ENCODE data around the gene ISYNA1.

The ISYNA1 gene

DNA sequence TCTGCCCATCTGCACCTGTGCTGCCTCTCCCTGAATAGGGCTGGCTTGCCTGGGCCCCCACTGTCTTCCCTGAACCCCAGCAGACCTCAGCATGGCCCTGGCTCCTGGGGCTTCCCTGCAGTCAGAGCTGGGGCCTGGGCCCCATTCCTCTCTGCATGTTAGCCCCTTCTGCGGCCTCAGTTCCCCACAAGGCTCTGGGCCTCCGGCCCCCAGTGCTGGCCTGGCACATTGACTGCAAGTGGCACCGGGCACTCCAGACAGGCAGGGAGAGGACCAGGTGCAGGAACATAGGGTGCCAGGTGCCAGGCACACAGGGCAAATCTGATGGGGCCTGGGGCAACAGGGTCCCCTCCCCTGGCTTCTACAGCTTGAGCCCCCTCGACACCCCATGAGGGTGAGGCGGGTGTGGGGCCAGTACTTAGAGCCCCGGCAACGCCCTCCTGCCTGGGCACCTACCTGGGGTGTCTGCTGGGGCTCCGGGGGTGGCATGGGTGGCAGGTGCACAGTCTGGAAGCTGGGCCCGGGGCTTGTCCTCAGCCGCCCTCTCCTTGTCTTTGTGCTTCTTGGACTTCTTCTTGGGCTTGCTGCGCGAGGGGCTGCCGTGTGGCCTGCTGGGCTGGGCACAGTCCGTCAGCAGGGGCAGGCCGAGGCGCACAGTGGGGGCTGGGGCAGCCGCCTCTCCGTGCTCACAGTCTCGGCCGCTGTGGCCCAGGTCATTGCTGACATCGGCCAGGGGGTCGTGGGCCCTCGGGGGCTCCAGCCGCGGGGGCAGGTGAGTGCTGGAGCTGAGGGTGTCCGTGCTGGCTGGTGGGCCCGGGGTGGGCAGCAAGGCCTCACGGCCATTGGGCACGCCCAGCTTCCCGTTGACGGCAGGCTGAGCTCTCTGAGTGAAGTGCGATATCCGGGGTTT, 12.3 kb upstream of the ISYNA1 start:
- H3K36me3 ChIP-seq (replicated peaks): peaks cover 37% of the 10 kb centered on the region
- in situ Hi-C loops (cut with HindIII; ENCODE audit: low pct_ligation_motif_present, low sequenced_read_pairs): no loop called here

DNA sequence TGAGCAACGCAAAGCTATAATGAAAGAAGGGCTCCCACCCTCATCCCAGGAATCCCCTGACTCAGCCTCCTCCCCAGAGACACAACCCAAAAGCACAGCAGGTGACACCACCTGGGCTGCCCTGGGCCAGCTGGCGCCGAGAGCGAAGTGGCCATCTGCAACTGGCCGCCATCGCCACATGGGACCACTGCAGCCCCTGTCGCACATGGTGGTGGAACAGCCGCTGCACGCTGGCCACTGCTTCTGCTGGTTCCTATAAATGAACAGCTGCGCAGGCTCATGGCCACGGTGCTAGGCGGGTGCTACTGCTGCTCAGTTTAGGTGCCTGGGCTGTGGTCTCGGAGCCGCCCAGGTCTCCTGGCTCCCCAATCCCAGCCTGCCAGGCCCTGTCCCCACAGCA, 11.6 kb upstream of the ISYNA1 start:
- in situ Hi-C loops (cut with HindIII; ENCODE audit: low pct_ligation_motif_present, low sequenced_read_pairs): no loop called here
- no peak overlapping the region for H3K4me3 ChIP-seq (ENCODE audit: low read depth, low read length)
- H3K27me3 ChIP-seq (replicated peaks): no peaks in the 10 kb centered on the region
- TF ChIP-seq, protein P1, sequence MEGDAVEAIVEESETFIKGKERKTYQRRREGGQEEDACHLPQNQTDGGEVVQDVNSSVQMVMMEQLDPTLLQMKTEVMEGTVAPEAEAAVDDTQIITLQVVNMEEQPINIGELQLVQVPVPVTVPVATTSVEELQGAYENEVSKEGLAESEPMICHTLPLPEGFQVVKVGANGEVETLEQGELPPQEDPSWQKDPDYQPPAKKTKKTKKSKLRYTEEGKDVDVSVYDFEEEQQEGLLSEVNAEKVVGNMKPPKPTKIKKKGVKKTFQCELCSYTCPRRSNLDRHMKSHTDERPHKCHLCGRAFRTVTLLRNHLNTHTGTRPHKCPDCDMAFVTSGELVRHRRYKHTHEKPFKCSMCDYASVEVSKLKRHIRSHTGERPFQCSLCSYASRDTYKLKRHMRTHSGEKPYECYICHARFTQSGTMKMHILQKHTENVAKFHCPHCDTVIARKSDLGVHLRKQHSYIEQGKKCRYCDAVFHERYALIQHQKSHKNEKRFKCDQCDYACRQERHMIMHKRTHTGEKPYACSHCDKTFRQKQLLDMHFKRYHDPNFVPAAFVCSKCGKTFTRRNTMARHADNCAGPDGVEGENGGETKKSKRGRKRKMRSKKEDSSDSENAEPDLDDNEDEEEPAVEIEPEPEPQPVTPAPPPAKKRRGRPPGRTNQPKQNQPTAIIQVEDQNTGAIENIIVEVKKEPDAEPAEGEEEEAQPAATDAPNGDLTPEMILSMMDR (IDR thresholded peaks at IDR 0.05; ENCODE audit: low read depth, low read length, missing control alignments): no peak
- H3K36me3 ChIP-seq (replicated peaks): peaks cover 42% of the 10 kb centered on the region
- H3K27ac ChIP-seq: no peak overlapping the region
- DNase-seq: no peak

More for the DNA sequence above, 12.3 kb upstream of the ISYNA1 start:
- H3K27me3 ChIP-seq (replicated peaks): no peaks in the 10 kb centered on the region
- no peak for DNase-seq
- TF ChIP-seq, protein P1 (IDR thresholded peaks at IDR 0.05; ENCODE audit: low read depth, low read length, missing control alignments): no peak
- H3K4me3 ChIP-seq (ENCODE audit: low read depth, low read length): no peak overlapping the region
- no peak overlapping the region for H3K27ac ChIP-seq

DNA sequence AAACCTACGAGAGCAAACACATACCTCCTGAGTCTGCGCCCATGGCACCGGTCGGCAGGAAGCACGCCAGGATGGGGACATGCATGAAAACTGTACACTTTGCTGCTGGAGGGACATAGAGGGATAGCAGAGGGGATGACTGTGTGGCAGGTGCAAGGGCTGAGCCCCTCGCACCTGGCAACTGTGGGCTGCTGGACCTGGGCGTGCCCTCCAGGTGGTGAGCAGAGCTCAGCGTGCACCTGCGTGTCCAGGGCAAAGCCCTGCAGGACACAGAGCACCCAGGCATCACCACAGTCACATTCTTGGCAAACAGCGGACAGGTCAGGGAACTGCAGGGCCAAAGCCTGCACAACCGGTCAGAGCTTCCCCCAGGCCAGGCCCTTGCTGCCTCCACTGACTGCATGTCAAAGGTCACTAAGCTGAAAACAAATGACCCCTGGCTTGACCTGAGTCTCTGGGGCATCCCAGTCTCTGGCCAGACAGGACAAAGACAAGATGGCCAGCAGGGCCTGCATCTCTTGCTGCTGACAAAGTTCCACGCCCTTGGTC, 9.0 kb upstream of the ISYNA1 start:
- in situ Hi-C loops (cut with HindIII; ENCODE audit: low pct_ligation_motif_present, low sequenced_read_pairs): no loop called here
- H3K4me3 ChIP-seq (ENCODE audit: low read depth, low read length): no peak overlapping the region
- H3K27ac ChIP-seq: no peak overlapping the region
- H3K27me3 ChIP-seq (replicated peaks): no peaks in the 10 kb centered on the region
- TF ChIP-seq, protein P1 (IDR thresholded peaks at IDR 0.05; ENCODE audit: low read depth, low read length, missing control alignments): no peak
- no peak for DNase-seq
- peaks cover 50% of the 10 kb centered on the region for H3K36me3 ChIP-seq (replicated peaks)

DNA sequence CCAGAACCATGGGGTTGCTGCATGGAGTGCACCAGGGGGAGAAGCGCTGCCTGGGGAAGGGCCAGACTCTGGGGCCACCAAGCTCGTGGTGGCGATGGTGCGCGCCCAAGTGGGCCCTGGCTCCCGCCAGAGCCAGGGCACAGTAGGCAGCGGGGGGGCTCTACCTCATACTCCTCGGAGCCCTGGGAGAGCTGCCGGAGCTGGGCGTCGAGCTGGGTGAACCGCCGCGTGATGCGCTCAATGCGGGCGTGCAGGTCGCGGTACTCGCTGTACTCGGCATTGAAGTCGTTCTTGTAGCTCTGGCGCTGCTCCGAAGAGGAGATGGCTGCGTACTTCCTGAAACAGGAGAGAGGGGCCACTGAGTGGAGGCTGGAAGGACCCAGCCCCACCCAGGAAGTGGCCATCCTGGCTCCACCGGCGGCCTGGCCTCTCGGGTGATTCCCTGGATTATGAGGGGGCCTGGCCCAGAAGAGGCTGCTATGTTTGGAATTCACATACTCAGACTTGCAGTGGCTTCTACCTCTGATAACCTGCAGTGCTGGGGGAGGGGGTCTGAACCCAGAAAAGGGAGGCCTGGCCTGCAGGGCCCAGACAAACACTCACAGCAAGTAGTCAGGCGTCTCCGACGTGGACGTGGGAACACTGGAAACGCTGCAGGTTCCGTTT, 8.3 kb upstream of the ISYNA1 start:
- peaks cover 50% of the 10 kb centered on the region for H3K36me3 ChIP-seq (replicated peaks)
- H3K4me3 ChIP-seq (ENCODE audit: low read depth, low read length): no peak overlapping the region
- H3K27me3 ChIP-seq (replicated peaks): no peaks in the 10 kb centered on the region
- no peak for DNase-seq
- TF ChIP-seq, protein P1 (IDR thresholded peaks at IDR 0.05; ENCODE audit: low read depth, low read length, missing control alignments): no peak
- no peak overlapping the region for H3K27ac ChIP-seq
- in situ Hi-C loops (cut with HindIII; ENCODE audit: low pct_ligation_motif_present, low sequenced_read_pairs): no loop called here

DNA sequence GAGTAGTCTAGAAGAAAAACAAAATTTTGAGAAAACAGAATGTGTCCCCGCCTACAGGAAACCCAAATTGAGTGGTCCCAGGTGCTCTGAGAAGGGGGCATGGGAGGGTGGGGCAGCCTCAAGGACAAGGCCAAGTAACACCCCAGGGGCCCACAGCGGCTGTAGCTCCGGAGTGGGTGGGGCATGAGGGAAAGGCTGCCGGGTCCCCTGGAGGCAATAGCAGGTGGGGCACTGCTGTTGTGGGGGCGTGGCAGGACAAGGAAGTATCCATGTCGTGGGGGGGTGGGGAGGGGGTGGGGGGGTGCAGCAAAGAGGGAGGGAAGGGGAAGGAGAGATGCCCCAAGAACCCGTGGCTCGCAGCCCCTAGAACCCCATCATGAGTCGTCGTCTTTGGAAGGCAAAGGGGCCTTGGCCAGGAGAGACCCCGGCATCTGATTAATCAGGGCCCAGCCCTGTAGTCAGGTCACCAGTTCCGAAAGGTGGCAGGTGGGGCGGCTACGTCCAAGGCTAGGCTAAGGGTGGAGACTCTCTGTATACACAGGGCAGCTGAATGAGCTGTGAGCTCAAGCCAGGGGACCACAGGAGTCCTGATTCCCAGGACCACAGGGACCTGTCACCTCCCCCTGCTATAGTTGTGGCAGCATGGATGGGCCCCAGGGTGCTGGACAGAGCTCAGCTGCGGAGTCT, 7.5 kb upstream of the ISYNA1 start:
- peaks cover 46% of the 10 kb centered on the region for H3K36me3 ChIP-seq (replicated peaks)

More for the DNA sequence above, 7.5 kb upstream of the ISYNA1 start:
- Histone ChIP-seq H3K27ac (no peak overlapping the region), H3K27me3 (replicated peaks) (no peaks in the 10 kb centered on the region), H3K4me3 (ENCODE audit: low read depth, low read length) (no peak overlapping the region)
- in situ Hi-C loops (cut with HindIII; ENCODE audit: low pct_ligation_motif_present, low sequenced_read_pairs): no loop called here
- DNase-seq: no peak
- TF ChIP-seq, protein P1 (IDR thresholded peaks at IDR 0.05; ENCODE audit: low read depth, low read length, missing control alignments): no peak

All from brain microvascular endothelial cell (primary cell).